D341Med (cell line): ENCODE results near the gene MMS19.
"Not testable (repeated sequence)": the region's sequence is repeated elsewhere in the genome, so short reads cannot be mapped to it uniquely, and the experiment has no call there.

Experiments
- DNase-seq: peaks from one replicate; pipeline ENCODE4 v3.0.0; 2012; ENCODE audit warnings: low spot score

Gene MMS19

DNA sequence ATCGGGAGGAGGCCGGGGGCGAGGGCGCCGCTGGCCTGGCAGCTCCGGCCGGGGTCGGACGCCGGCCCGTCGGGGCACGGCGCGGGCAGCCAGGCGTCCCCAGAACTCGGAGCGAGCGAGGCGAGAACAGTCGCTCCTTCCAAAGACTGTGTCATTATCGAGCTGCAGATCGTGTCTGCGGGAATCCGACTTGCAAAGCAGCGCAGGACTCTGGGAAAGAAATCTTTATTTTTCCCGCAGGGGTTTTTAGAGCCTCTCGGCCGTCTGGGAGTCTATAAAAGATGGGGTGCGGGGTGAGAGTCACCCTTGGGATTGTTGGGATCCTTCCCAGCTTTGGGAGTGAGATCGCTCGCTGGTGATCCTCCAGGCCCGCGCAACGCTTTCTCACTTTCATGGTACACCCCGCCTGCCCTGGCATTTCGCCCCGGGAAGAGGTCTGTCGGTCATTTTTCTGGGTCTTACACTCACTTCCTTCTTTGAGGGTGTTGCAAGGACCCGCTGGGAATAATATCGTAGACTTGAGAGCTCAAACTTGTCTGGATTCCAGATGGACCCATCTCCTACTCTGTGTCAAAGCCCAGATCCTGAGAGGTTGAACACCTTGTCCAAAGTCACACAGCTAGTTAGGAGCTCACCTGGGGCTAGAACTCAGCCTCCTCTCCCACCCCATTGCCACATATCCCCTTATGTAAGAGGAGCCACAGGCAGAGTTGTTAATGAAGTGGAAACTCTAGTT, 1.5 kb upstream of the MMS19 start:
- no peak for DNase-seq

DNA sequence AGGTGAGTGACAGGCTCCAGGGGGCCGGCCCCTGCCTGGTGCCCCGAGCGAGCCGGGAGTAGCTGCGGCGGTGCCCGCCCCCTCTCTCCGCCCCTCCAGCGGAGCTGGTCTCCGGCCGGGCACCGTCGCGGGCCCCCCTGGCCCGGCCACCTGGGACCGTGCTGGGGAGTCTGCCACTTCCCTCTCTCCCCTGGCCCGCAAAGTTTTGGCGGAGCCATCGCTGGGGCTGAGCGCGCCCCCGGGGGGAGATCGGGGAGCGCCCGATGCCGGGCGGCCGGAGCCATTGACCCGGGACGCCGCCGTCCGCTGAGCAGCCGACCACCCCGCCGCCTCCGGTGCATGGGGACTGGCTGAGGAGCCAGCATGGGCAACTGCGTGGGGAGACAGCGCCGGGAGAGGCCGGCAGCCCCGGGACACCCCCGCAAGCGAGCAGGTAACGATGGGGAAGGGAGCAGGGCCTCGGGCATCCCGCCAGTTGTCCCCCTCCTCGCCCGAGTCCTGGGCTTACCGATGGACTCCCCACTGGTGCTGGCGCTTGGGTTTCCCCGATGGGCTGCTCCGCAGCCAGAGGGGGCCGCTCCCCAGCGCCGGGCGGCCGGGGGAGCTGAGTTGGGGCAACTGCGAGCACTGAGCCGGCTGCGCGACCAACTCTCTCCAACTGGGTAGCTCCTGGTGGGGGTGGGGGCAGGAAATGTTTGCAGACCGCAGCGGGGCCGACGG, 779 bp upstream of the MMS19 start, which contains the start of gene UBTD1:
Gene UBTD1 (plus strand): TSS at position 84 of the 720 bp plus-strand sequence. CDS start 280 bp downstream, at position 364.
- peak; percentile 49 for DNase-seq

DNA sequence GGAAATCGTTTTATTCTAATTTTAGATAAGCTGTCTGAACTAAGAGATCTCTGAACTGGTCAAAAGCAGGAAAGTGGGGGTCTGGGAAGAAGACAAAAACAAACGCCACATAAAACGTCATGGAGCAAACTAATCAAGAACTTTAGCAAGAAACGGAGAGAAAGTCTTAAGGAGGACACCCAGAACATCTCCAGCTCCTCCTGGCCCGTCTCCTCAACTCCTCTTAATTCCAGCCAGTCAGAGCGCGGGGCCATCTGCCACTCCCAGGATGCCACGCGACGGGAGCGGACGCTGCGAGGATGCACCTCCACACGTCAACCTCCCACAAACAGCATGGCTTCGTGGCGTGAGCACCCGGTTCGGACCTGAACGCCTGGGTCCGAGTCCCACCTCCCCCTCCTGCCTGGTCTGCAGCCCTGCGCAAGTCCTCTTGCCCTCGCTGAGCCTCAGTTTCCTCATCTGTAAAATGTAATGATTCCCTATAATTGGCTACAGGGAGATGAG, 598 bp downstream of the MMS19 start:
- DNase-seq = peak; percentile 80

DNA sequence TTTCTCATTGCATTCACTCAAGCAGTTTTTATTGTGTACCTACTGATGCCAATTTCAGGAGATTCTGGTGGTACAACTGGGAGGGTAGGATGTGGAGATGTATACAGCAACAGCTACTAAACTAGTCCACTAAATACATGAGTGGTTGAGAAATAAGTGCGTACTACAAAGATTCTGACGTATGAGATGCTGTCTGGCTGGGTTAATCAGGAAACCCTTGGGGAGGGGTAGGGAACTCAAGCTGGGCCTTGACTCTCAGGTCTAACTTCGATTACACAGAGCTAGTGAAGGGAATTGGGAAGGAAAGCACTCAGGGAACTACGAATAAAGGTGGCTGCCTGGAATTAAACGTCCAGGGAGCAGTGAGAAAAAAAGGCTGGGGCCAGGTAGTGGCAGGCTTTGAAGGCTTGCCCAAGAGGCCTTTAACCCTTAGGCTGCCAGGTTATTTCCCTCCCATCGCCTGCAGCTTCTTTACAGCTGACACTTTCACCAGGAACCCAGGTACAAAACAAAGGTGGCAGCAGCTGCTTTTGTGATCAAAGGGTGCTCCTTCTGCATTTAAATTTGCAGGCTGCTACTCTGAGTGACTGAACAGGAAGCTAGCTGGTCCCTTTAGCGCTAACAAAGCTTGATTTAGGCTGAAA, 3.2 kb downstream of the MMS19 start:
- no peak for DNase-seq

DNA sequence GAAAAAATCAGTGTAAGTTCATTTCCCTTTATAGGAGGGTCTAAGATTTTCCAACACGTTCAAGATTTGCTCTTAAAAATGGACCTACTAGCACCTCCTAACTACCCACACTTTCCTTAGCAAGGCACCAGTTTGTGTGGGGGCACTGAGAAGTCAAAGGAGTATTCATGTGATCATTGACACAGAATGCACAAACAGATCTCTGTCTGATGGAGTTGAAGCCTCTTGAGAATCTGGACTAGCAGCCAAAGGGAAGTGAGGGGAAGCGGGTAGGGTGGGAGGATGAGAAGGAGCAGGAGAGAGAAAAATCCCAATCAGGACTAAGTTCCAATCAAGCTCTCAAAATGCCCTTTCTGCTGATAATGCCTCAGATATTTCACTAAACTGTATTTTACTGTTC, 4.1 kb downstream of the MMS19 start:
- no peak for DNase-seq

DNA sequence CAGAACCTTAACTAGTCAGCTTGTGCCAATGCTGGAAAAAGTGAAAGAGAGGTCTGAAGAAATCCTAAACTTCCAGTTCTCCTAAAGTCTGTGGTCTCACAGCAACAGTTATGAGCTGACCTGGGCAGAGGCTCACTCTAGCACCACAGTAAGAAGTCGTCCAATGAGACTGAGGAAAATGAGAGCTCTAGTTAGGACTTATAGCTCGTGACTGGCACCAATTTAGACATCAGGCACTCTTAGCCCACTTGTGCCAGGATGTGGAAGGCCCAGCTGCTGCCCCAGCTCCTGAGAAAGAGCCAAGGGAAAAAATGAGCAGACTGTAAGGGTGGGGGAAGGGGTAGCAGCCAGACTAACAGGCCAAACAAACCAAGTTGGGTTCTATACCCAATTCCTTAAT, 7.6 kb downstream of the MMS19 start:
- DNase-seq = no peak

DNA sequence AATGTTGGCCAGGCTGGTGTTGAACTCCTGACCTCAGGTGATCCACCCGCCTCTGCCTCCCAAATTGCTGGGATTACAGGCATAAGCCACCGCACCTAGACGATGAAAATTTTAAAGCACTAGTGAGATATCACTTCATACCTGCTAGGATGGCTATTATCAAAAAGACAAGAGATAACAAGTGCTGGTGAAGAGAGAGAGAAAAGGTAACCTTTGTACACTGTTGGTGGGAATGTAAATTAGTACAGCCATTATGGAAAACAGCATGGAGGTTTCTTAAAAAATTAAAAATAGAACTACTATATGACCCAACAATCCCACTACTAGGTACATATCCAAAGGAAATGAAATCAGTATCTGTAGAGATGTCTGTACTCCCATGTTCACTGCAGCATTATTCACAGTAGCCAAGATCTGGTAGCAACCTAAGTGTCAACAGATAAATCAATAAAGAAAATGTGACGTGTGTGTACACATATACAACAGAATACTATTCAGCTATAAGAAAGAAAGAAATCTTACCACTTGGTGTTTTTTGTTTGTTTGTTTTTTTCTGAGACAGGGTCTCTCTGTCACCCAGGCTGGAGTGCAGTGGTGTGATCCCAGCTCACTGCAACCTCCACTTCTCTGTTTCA, 12.5 kb downstream of the MMS19 start:
- no peak for DNase-seq

DNA sequence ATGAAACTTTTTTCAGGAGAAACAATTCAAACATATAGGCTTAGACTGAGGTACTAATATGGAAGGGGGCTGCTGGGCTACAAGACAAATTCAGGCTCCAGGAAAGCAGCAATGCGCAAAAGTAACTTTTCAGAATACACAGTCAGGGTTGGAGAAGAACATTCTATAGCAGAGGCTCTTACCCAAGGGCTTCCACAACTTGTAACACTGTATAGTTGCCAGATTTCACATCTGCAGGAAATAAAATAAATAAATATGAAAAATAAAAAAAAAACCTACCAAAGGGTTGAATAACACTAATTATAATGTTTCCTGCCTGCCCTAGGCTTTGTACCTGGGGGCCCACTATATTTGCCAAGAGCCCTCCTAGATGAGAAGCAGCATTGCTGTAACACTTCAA, 14.3 kb downstream of the MMS19 start:
- no peak for DNase-seq

DNA sequence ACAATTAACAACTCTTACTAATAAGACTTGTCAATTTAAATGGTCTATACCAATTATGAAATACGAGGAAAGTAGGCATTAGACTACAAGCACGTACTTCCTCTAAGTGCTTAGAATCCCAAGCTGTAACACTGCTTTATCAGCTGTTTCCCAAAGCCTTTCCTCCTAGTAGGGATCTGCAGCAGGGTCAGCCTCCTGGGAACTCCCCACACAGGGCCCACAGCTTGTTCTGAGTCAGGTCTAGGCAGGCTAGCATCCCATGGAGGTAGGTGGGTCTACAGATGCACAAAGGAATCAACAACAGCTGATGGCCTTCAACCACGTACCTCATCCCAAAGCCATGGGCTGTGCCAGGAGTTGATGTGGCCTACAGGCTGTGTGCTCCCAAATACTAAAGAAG, 14.7 kb downstream of the MMS19 start:
- no peak for DNase-seq

DNA sequence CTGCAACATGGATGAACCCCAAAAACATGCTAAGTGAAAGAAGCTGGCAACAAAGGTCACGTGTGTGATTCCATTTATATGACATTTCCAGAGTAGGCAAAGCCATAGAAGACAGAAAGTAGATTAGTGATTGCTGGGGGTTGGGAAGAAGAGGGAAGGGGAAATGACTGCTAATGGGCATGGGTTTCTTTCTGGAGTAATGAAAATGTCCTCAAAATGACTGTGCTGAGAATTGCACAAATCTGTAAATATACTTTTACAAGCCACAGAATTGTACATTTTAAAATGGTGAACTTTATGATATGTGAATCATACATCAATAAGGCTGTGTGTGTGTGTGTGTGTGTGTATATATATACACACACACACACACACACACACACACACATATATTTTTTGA, 15.8 kb downstream of the MMS19 start:
- DNase-seq = no peak

DNA sequence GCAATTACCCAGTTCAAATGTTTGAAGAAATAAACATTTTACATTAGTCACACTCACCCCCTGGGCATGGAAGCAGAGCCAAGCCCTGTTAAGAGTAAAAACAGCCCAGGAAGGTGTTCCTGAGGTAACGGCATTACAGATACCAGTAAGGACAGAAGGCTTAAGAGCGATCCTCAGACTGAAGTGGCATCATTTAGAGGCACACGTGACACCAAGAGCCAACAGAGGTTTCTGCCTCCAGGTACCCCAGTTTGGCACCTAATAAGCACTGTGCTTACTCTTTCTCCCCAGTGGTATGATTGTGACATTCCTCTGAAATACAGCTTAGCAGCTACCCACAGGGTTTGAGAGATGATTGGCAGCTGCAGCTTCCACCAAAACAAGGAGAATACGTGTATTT, 17.2 kb downstream of the MMS19 start:
- DNase-seq = no peak

DNA sequence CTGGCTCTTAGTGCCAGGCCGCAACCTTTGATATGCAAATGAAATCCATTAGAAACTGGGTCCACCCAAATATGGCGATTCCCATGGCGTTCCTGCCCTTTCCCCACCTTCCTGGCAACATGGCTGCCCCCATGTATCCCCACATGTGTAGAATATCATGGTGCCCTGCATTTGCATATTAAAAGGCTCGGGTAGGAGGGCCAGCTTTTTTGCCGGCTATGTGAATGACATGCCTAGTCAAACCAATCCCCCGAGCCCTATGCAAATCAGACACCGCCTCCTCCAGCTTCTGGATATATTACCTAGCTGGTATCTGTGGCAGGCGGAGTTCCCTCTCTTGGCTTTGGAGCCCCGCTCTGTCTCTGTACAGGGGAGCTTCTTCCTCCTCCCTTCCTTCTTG, 18.3 kb downstream of the MMS19 start:
- DNase-seq = no peak

DNA sequence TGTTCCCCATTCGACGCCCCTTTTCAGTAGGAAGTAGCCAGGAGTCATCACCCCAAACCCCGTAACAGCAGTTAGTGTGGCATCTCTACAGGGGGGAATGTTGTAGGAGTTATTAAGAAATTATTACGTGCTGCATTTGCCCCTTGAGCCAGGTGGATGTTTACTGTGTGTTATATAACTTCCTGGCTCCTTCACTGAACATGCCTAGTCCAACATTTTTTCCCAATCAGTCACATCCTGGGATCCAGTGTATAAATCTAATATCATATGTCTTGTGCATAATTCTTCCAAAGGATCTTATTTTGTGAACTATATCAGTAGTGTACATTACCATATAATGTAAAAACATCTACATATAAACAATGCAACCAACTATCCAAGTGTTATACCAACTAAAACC, 18.8 kb downstream of the MMS19 start:
- not testable (repeated sequence) for DNase-seq

DNA sequence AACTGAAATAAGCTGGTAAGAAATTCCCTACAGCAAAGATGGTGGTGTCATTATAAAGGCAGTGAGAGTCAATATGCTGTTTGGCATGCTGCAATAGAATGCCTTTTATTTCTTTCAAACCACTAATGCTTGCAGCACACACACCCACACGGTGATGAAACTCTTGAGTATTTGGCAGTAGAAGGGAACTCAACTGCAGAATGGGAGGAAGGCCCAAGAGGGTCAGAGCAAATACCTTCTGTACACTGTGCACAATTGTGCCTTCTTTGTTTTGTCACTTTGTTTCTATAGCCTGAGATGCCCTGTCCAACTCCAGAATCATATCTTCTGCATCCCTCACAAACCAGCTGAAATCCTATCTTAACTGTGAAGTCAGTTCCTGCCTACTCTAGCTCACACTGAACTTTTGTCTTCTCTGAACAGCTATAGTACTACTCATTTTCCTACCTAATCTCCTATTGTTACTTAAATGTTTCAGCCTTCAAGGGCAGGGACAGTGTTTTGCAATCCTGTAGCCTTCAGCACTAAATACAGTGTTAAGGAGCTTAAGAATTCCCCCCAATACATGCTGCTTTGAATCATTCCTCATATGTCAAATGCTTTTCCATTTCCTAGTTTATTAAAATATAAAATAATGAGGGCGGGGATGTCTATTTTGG, 22.2 kb downstream of the MMS19 start:
- DNase-seq = no peak

DNA sequence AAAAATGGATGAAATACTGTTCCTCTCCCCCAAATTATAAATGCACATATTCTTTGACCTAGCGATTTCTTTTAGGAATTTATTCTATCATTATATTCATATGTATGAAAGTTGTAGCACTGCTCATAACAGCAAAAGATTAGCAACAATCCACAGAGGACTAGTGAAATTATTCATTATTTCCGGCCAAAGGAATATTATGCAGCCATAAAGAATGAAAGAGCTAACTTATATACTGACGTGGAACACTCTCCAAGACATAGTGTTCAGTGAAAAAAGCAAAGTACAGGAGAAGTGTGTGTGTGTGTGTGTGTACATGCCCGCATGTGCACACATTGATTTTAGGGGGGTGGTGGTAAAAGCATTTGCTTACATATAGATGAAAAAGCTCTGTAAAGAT, 23.3 kb downstream of the MMS19 start:
- DNase-seq = no peak

DNA sequence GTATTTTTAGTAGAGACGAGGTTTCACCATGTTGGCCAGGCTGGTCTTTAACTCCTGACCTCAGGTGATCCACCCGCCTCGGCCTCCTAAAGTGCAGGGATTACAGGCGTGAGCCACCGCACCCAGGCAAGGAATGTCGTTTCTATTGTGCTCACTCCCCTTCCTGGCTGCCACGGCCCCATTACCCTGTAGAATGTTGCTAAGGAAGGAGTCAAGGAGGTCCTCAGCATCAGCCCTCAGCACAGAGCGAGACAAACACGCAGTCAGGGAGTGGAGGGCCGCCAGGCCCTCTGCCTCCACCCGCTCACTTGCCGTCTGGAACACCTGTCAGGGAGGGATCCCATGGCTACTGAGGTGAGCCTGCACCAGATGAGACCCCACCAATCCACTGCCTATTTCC, 29.4 kb downstream of the MMS19 start:
- not testable (repeated sequence) for DNase-seq

DNA sequence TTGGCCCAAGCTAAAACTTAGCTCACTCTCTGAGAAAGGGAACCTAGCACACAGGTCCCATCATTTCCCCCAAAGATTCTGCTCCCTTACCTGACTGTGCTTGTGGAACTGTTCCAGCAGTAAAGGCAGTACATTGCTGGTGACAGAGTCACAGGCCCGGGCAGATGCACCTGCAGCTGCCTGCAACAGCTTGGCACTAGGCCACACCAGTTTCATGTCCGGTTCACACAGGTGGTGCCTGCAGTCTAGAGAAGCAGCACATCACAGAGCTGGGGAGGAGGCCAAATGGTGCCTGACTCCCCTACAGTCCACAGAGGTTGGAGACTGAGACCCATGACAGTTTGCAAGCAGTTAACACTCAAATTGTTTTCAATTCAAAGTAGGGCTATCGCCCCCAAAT, 30.1 kb downstream of the MMS19 start:
- no peak for DNase-seq

DNA sequence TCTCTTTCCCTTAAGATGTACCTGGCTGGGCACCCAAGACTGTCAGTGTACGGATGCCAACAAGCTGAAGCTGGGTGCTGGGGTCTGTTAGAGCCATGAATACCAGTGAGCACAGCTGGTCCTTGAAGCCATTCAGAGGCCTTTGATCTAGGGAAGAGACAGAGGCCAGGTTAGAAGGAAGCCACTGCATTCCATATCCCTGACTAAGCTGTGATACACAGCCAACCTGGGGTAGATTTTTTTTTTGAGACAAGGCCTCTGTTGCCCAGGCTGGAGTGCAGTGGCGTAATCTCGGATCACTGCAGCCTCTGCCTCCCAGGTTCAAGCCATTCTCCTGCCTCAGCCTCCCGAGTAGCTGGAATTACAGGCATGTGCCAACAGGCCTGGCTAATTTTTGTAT, 31.5 kb downstream of the MMS19 start:
- no peak for DNase-seq

DNA sequence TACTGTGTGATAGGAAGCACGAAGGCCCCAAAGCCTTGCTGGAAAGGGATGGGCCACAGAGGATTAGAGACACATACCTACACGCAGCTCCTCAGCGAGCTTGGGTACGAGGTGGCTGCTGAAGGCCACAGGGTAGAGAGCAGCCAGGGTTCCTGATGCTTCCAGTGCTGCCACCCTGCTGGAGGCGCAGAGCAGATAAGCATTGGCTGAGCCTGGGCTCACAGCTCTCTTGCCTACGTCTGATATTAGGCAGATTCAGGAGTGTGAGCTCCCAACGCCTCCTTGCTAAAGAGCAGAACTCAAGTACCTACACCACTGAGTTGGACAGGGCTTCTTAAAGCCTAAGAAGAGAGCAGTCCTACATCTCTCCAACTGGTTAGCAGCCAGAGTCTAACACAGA, 32.2 kb downstream of the MMS19 start:
- no peak for DNase-seq

DNA sequence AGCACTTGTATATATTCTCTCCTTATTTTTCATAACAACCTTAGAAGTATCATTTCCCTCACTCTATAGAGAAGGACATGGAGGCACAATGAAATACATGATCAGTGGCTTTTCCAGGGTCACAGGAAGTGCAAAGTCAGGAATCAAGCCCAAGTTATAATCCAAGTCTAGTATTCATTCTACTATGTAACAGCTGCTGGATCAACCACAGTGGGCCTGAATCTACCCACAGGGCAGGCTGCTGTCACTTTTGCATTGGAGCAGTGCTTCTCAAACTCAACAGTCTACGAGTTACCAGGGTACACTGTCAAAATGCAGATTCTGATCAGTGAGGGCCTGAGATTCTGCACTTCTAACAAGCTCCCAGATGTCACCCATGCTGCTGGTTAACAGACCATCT, 34.0 kb downstream of the MMS19 start:
- DNase-seq = no peak

DNA sequence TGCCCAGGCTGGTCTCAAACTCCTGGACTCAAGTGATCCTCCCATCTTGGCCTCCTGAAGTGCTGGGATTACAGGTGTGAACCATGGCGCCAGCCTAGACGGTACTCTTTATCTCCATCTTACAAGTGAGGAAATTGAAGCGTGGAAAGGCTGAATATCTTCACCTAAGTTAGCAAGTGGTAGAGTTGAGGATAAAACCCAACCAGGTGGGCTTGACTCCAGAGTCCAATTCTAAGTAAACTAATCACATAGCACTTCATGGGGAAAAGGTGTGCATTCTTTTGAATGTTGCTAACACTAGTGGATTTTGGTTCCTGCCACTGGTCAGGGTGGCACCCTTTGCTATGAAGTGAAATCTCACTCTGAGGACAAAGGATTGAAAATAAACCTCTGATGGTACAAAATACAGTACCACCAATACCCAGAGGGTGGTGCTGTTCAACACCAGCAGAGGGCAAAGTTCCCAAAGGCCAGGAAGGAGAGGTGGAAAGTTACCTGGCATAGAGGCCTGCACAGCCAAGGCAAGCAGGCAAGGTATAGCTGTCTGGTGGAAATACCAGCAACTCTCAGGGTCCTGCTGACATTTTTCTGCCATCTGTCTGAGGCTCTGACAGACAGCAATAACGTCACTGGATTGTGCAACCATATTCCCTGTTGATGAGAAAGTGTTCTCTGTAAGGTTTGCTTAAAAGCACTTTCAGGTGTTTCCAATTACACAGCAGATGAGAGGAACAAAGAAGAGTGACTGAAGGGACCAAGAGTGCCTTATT, 34.7 kb downstream of the MMS19 start:
- DNase-seq = peak; percentile 61
